ENCODE results near the gene CTF1. TPM values are rescaled to one million over a fixed set of nuclear protein-coding genes. Genes with fewer than 3 reads are reported as not detected.

The CTF1 gene
- total RNA-seq, 1 donor, result 3.3 TPM

GRCh38 chr16:30867747-30868146 is 28.7 kb upstream of the CTF1 start:
- H3K27me3 ChIP-seq (ENCODE audit: insufficient read depth, low read length), result no peaks in the 10 kb centered on the region
- no peak overlapping the region for H2AFZ ChIP-seq (ENCODE audit: low read length)
- no peak for DNase-seq (ENCODE audit: insufficient read length, low spot score, missing footprints)
- no peaks in the 10 kb centered on the region for H3K79me2 ChIP-seq (ENCODE audit: insufficient read depth, low read length)
- no peak overlapping the region for H3K4me2 ChIP-seq (ENCODE audit: insufficient read depth, low read length)
- no peaks in the 10 kb centered on the region for H3K4me1 ChIP-seq (ENCODE audit: insufficient read depth, low read length)
- H3K9me3 ChIP-seq (ENCODE audit: low read depth, low read length), result no peaks in the 10 kb centered on the region
- H3K36me3 ChIP-seq (ENCODE audit: insufficient read depth, low read length), result peaks cover 3% of the 10 kb centered on the region
- peak; percentile 33 for TF ChIP-seq CTCF (IDR thresholded peaks at IDR 0.05; ENCODE audit: extremely low read depth, low read depth, low read length)
- H3K27ac ChIP-seq (ENCODE audit: low read depth, low read length), result no peak overlapping the region
- no peak overlapping the region for H3K4me3 ChIP-seq (ENCODE audit: insufficient read depth, low read length)
- H4K20me1 ChIP-seq (ENCODE audit: insufficient read depth, low read length), result no peaks in the 10 kb centered on the region

- H3K4me3 ChIP-seq (ENCODE audit: insufficient read depth, low read length), result no peak overlapping the region
- no peak for TF ChIP-seq CTCF (IDR thresholded peaks at IDR 0.05; ENCODE audit: extremely low read depth, low read depth, low read length)
- peaks cover 9% of the 10 kb centered on the region for H3K4me1 ChIP-seq (ENCODE audit: insufficient read depth, low read length)
- no peaks in the 10 kb centered on the region for H3K9me3 ChIP-seq (ENCODE audit: low read depth, low read length)
- H3K4me2 ChIP-seq (ENCODE audit: insufficient read depth, low read length), result no peak overlapping the region
- H3K79me2 ChIP-seq (ENCODE audit: insufficient read depth, low read length), result peaks cover 10% of the 10 kb centered on the region
- H3K27ac ChIP-seq (ENCODE audit: low read depth, low read length), result no peak overlapping the region
- no peak for DNase-seq (ENCODE audit: insufficient read length, low spot score, missing footprints)
- no peaks in the 10 kb centered on the region for H4K20me1 ChIP-seq (ENCODE audit: insufficient read depth, low read length)
- H2AFZ ChIP-seq (ENCODE audit: low read length), result no peak overlapping the region
- H3K27me3 ChIP-seq (ENCODE audit: insufficient read depth, low read length), result no peaks in the 10 kb centered on the region
- H3K36me3 ChIP-seq (ENCODE audit: insufficient read depth, low read length), result peaks cover 2% of the 10 kb centered on the region
Observed at GRCh38 chr16:30870904-30871303, 25.5 kb upstream of the CTF1 start.

GRCh38 chr16:30874244-30874820 is 22.1 kb upstream of the CTF1 start:
- Histone ChIP-seq H3K9me3 (ENCODE audit: low read depth, low read length) (no peaks in the 10 kb centered on the region), H3K27ac (ENCODE audit: low read depth, low read length) (peak overlapping the region; percentile 88), H3K4me1 (ENCODE audit: insufficient read depth, low read length) (peaks cover 20% of the 10 kb centered on the region), H3K4me2 (ENCODE audit: insufficient read depth, low read length) (peak overlapping the region; percentile 87), H3K79me2 (ENCODE audit: insufficient read depth, low read length) (peaks cover 26% of the 10 kb centered on the region), H2AFZ (ENCODE audit: low read length) (peak overlapping the region; percentile 82), H3K27me3 (ENCODE audit: insufficient read depth, low read length) (no peaks in the 10 kb centered on the region), H4K20me1 (ENCODE audit: insufficient read depth, low read length) (no peaks in the 10 kb centered on the region), H3K36me3 (ENCODE audit: insufficient read depth, low read length) (peaks cover 6% of the 10 kb centered on the region), H3K4me3 (ENCODE audit: insufficient read depth, low read length) (peak overlapping the region; percentile 97)
- TF ChIP-seq CTCF (IDR thresholded peaks at IDR 0.05; ENCODE audit: extremely low read depth, low read depth, low read length), result no peak
- DNase-seq (ENCODE audit: insufficient read length, low spot score, missing footprints), result no peak

GRCh38 chr16:30874821-30875717 is 21.3 kb upstream of the CTF1 start:
- peak; percentile 97 for DNase-seq (ENCODE audit: insufficient read length, low spot score, missing footprints)
- peak overlapping the region; percentile 82 for H2AFZ ChIP-seq (ENCODE audit: low read length)
- no peak for TF ChIP-seq CTCF (IDR thresholded peaks at IDR 0.05; ENCODE audit: extremely low read depth, low read depth, low read length)
- H3K36me3 ChIP-seq (ENCODE audit: insufficient read depth, low read length), result peaks cover 6% of the 10 kb centered on the region
- peaks cover 20% of the 10 kb centered on the region for H3K4me1 ChIP-seq (ENCODE audit: insufficient read depth, low read length)
- no peaks in the 10 kb centered on the region for H3K27me3 ChIP-seq (ENCODE audit: insufficient read depth, low read length)
- peak overlapping the region; percentile 88 for H3K27ac ChIP-seq (ENCODE audit: low read depth, low read length)
- H3K9me3 ChIP-seq (ENCODE audit: low read depth, low read length), result no peaks in the 10 kb centered on the region
- peak overlapping the region; percentile 97 for H3K4me3 ChIP-seq (ENCODE audit: insufficient read depth, low read length)
- H3K4me2 ChIP-seq (ENCODE audit: insufficient read depth, low read length), result peak overlapping the region; percentile 87
- H4K20me1 ChIP-seq (ENCODE audit: insufficient read depth, low read length), result no peaks in the 10 kb centered on the region
- peaks cover 26% of the 10 kb centered on the region for H3K79me2 ChIP-seq (ENCODE audit: insufficient read depth, low read length)
